PFSK-1 (cell line): ENCODE measurements around the gene PPP1R14B.
A peak's percentile ranks its signal among the peaks of the same experiment; 100 is the strongest.

ENCODE experiments used
- FOXP2 ChIP-seq: optimal IDR thresholded peaks from 2 replicates; pipeline ENCODE3; 2011; ENCODE audit warnings: borderline replicate concordance, control low read depth, inconsistent platforms; ENCODE audit not compliant: insufficient read depth; ENCODE audit errors: extremely low read length, extremely low read depth
- POLR2AphosphoS5 ChIP-seq: IDR thresholded peaks from 2 replicates; pipeline ENCODE4 v1.6.1; 2012; ENCODE audit warnings: low read depth, mild to moderate bottlenecking, control low read depth, low read length, moderate library complexity
- REST ChIP-seq, 2 experiments: IDR thresholded peaks; 2 replicates each; pipeline versions ENCODE4 v1.6.1 to v1.8.0; 2011 to 2012; ENCODE audit warnings: low read depth in 2 of 2, low read length in 2 of 2, control low read depth in 1 of 2, inconsistent platforms in 1 of 2, mild to moderate bottlenecking in 1 of 2, moderate library complexity in 1 of 2; ENCODE audit not compliant: insufficient read depth in 1 of 2
- SIN3A ChIP-seq: IDR thresholded peaks from 2 replicates; pipeline ENCODE4 v1.6.1; 2012; ENCODE audit warnings: mild to moderate bottlenecking, low read length, moderate library complexity, borderline replicate concordance; ENCODE audit not compliant: insufficient read depth
- TAF1 ChIP-seq: IDR thresholded peaks from 2 replicates; pipeline ENCODE4 v1.6.1; 2012; ENCODE audit warnings: low read length, control low read depth, borderline replicate concordance; ENCODE audit not compliant: insufficient read depth

PPP1R14B gene

GRCh38 chr11:64275841-64276240 is 29.1 kb upstream of the PPP1R14B start:
- no peak for TF ChIP-seq FOXP2
- TF ChIP-seq TAF1, result no peak
- no peak for TF ChIP-seq POLR2AphosphoS5
- no peak for TF ChIP-seq REST (IDR thresholded peaks at IDR 0.05; ENCODE audit: insufficient read depth in 1 of 2, low read depth in 2 of 2, low read length in 2 of 2)
- TF ChIP-seq SIN3A, result no peak

GRCh38 chr11:64275031-64275800 is 28.5 kb upstream of the PPP1R14B start:
- no peak for TF ChIP-seq REST (IDR thresholded peaks at IDR 0.05; ENCODE audit: insufficient read depth in 1 of 2, low read depth in 2 of 2, low read length in 2 of 2)
- TF ChIP-seq FOXP2, result no peak
- TF ChIP-seq TAF1, result no peak
- no peak for TF ChIP-seq POLR2AphosphoS5
- no peak for TF ChIP-seq SIN3A

- peak; percentile 9; the same call in 1 of the 2 replicates for TF ChIP-seq POLR2AphosphoS5
- 0 out of 4 replicates have a peak, but pooled peaks of 1 of the 2 experiments have one; percentile 6 for TF ChIP-seq REST (IDR thresholded peaks at IDR 0.05; ENCODE audit: insufficient read depth in 1 of 2, low read depth in 2 of 2, low read length in 2 of 2)
- TF ChIP-seq FOXP2, result no peak
- peak; percentile 92 for TF ChIP-seq SIN3A
- TF ChIP-seq TAF1, result peak; percentile 81; the same call in 1 of the 2 replicates
Observed at GRCh38 chr11:64269540-64270220, 22.9 kb upstream of the PPP1R14B start.

- TF ChIP-seq POLR2AphosphoS5 (0 out of 2 replicates have a peak, but pooled peaks have one; percentile 5), SIN3A (no peak), FOXP2 (no peak), REST (IDR thresholded peaks at IDR 0.05; ENCODE audit: insufficient read depth in 1 of 2, low read depth in 2 of 2, low read length in 2 of 2) (0 out of 4 replicates have a peak, but pooled peaks of 1 of the 2 experiments have one; percentile 25), TAF1 (no peak)
Observed at GRCh38 chr11:64268893-64269539, 22.3 kb upstream of the PPP1R14B start.
